HUES64 (cell line): Measurements from ENCODE around the gene NMNAT1. TPM values are rescaled to one million over a fixed set of nuclear protein-coding genes. Genes with fewer than 3 reads are reported as not detected.

ENCODE experiments used
- H3K27ac ChIP-seq: 2 replicates; pipeline ENCODE4 v1.7.0; 2013; ENCODE audit warnings: low read depth, low read length, inconsistent platforms
- H3K27me3 ChIP-seq: 2 replicates; pipeline ENCODE4 v1.6.1; 2013; ENCODE audit warnings: mild to moderate bottlenecking, low read length; ENCODE audit not compliant: insufficient read depth
- H3K36me3 ChIP-seq: 2 replicates; pipeline ENCODE4 v1.6.1; 2013; ENCODE audit warnings: mild to moderate bottlenecking, low read length; ENCODE audit not compliant: insufficient read depth
- H3K4me1 ChIP-seq: 2 replicates; pipeline ENCODE4 v1.6.1; 2013; ENCODE audit warnings: mild to moderate bottlenecking, low read length, moderate library complexity; ENCODE audit not compliant: insufficient read depth
- H3K4me3 ChIP-seq: 2 replicates; pipeline ENCODE4 v1.5.1; 2013; ENCODE audit warnings: mild to moderate bottlenecking, low read length, moderate library complexity
- H3K9ac ChIP-seq: 2 replicates; pipeline ENCODE4 v1.6.1; 2013; ENCODE audit warnings: mild to moderate bottlenecking, low read depth, low read length
- H3K9me3 ChIP-seq: 2 replicates; pipeline ENCODE4 v1.6.1; 2013; ENCODE audit warnings: low read depth, low read length; ENCODE audit not compliant: insufficient read depth
- WGBS: fragments of 150-250, 120-280 bp; methylation state at CpG from one replicate; pipeline ENCODE4 v1.1.7; 2013; ENCODE audit warnings: missing lambda C conversion rate; 5-methylcytosine and 5-hydroxymethylcytosine counted together
- polyA plus RNA-seq, 2 experiments: library from polyadenylated mRNA; stranded (reverse); fragments of 50-300 nt; gene quantifications; one replicate each; pipeline ENCODE4 v1.2.3, GENCODE V29; 2013

The NMNAT1 gene
- polyA plus RNA-seq (2013, experiment 1 of 2), result 4.2 TPM
- 3.9 TPM for polyA plus RNA-seq (2013, experiment 2 of 2)

DNA sequence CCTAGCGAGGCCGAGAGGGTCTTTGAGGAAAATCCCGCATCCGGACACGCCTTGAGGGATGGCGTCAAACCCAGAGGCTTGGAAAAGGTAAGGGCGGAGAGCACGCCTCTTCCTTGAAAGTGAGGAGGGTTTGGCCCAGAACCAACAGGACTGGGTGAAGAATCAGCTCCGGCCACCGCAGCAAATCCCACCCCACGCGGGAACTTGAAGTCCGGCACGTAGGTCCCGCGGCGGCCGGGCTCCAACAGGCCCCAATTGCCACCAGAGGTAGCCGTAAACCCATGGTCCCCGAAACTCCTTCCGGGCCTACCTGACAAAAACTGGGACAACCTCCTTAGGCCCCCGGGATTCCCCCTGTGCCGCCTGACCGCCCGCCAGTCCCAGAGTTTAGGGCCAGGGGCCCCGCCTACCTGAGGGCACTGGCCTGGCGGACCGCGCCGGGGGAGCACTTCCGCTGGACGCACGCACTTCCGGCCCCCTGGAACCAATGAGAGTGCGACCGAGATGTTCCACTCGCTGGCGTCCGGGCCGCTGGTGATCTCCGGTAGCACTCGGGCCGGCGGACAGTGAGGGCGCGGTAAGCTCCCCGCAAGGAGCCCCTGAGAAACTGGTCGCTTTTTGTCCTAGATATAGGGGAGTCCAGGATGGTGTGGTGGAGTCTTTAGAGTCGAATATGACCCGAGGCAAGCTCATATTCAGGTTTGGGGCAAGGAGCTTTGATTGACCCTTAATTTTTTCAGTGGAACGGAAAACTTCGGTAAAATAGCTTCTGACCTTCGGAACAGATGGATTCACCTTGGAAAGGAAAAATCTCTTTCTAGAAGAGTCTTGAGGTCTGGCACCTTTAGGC is at the start of gene NMNAT1, which contains the start of gene LZIC:
NMNAT1 (plus strand) TSS at position 537 of the 850 bp plus-strand sequence. CDS start 28,599 bp downstream, outside the sequence.
LZIC (minus strand) TSS at position 453 of the 850 bp plus-strand sequence. CDS start 6,772 bp downstream, outside the sequence.
- H3K27ac ChIP-seq, result peak within 1 kb of the TSS; percentile 87
- no peaks in the 10 kb centered on the region for H3K9me3 ChIP-seq
- peak within 1 kb of the TSS; percentile 81 for H3K4me3 ChIP-seq
- peaks cover 7% of the 10 kb centered on the region; the same call in 1 of the 2 replicates for H3K36me3 ChIP-seq
- H3K27me3 ChIP-seq, result no peaks in the 10 kb centered on the region
- no peaks in the 10 kb centered on the region for H3K4me1 ChIP-seq
- WGBS, result under 1% methylated on average over 53 of the region's 53 CpGs
- H3K9ac ChIP-seq, result peak within 1 kb of the TSS; percentile 84

DNA sequence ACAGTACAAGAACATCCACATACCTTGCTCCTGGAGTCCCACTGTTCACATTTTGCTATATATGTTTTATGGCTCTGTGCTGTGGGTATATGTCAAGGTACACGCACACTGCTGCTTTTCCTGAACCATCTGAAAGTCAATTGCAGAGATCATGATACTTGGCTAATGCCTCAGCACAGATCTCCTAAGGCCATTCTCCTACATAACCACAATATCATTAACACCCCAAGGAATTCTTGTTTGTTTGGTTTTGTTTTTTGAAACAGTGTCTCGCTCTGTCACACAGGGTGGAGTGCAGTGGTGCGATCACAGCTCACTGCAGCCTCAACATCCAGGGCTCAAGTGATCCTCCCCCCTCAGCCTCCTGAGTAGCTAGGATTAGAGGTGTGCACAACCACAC is 49.2 kb upstream of the NMNAT1 start:
- no peak overlapping the region for H3K27ac ChIP-seq
- H3K9me3 ChIP-seq, result no peaks in the 10 kb centered on the region
- H3K27me3 ChIP-seq, result no peaks in the 10 kb centered on the region
- peaks cover 27% of the 10 kb centered on the region for H3K4me1 ChIP-seq
- H3K4me3 ChIP-seq, result no peak overlapping the region
- H3K9ac ChIP-seq, result no peak overlapping the region
- WGBS, result 100% methylated on average over 3 of the region's 3 CpGs
- 0 out of 2 replicates have a peak, but pooled peaks cover 5% of the 10 kb centered on the region for H3K36me3 ChIP-seq

DNA sequence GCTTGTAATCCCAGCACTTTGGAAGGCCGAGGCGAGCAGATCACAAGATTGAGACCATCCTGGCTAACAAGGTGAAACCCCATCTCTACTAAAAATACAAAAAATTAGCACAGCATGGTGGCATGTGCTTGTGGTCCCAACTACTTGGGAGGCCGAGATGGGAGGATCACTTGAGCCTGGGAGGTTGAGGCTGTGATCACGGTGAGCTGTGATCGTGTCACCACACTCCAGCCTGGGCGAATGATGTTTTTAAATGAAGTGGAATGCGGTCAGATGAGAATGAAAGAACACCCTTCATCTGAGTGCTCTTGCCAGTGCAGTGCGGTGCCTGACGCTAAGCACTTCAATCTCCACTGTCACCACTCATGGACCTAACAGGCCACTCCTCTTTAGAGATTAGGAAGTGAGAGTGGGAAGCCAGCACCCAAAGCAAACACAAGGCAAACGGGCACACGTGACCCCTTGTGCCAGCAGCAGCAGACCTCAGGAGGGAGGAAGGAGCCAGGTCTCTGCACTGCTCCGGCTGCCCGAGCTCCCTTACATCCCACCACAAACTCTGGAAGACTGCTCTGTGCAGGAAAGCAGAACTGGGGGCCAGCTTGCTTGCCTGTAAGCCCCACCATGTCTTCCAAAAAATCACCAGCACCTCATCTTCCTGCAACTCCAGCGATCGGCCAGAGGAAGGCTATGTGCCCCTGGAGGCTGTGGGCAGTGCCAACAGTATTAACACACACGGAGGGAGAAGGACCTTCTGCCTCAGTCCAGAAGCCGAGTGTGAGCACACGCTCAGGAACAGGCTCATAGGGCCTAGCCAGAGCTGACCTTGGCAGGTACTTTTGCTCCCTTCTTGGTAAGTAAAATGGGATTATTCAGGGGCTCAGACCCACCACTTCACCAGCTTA is 42.9 kb upstream of the NMNAT1 start:
- peaks cover 4% of the 10 kb centered on the region; the same call in 1 of the 2 replicates for H3K4me1 ChIP-seq
- no peak overlapping the region for H3K4me3 ChIP-seq
- no peak overlapping the region for H3K9ac ChIP-seq
- no peaks in the 10 kb centered on the region for H3K36me3 ChIP-seq
- no peaks in the 10 kb centered on the region for H3K27me3 ChIP-seq
- WGBS, result 93% methylated on average over 18 of the region's 18 CpGs
- no peak overlapping the region for H3K27ac ChIP-seq
- H3K9me3 ChIP-seq, result no peaks in the 10 kb centered on the region

DNA sequence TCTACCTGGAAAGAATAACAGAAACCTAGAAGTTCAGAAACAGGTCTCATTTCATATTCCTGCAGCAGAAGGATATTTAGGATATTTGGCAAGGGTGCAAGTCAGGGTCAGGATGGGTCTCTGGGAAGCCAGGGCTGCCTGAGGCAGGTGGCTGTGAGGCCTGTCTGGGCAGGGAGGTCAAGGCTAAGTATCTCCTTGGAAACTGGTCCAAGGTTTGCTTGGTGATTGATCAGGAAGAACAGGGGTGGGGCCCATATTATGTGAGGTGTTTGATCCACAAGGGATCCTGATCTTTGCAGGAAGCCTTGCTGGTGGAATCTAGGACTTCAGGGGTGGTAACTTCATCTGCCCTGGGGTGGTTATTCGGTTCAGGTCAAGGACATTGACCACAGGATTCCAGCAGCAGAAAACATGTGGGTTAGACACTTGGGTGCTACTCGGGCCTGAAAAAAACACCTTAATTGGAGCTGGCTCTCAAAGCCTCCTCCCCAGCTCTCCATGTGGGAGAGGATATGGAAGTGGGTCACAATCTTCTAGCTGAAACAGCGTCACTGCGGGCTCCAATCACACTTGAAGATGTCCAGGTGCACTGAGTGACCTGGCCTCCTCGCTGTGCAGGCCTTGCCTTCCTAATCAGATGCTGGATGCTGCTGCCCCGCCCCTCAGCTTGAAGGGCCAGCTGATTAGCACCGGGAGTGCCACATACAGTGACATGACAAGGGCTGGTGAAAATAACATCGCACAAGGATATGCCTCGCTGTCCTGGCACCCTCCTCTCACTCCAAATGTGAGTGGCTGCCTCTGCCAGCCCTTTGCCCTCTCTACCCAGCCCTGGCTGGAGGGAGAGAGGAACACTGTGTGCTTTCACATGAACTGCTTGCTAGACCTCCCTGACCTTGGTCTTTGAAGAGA is 41.9 kb upstream of the NMNAT1 start:
- Histone ChIP-seq H3K27ac (no peak overlapping the region), H3K4me1 (peaks cover 4% of the 10 kb centered on the region; the same call in 1 of the 2 replicates), H3K4me3 (no peak overlapping the region), H3K9ac (no peak overlapping the region), H3K36me3 (no peaks in the 10 kb centered on the region), H3K27me3 (no peaks in the 10 kb centered on the region), H3K9me3 (no peaks in the 10 kb centered on the region)
- WGBS, result 89% methylated on average over 9 of the region's 9 CpGs

DNA sequence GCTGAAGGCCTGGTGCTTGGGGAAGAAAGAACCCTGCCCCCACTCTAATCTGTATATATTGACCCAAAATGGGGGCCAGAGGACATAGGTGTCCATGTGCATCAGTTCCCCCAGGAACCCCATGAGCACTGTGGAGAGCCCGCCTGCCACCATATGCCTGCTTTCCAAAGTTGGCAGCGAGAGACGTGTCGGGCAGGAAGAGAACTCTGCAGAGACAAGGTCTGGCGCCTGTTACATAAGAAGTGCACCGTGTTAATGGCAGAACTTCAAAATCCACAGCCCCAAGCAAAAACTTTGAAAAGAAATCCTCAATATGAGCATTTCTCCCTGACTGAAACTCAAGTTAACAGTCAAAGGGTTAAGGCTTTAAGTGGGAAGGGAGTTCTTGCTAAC is 41.2 kb upstream of the NMNAT1 start:
- WGBS, result 97% methylated on average over 6 of the region's 6 CpGs
- H3K4me1 ChIP-seq, result peaks cover 4% of the 10 kb centered on the region; the same call in 1 of the 2 replicates
- H3K27ac ChIP-seq, result no peak overlapping the region
- H3K27me3 ChIP-seq, result no peaks in the 10 kb centered on the region
- no peak overlapping the region for H3K4me3 ChIP-seq
- no peaks in the 10 kb centered on the region for H3K36me3 ChIP-seq
- no peaks in the 10 kb centered on the region for H3K9me3 ChIP-seq
- H3K9ac ChIP-seq, result no peak overlapping the region

DNA sequence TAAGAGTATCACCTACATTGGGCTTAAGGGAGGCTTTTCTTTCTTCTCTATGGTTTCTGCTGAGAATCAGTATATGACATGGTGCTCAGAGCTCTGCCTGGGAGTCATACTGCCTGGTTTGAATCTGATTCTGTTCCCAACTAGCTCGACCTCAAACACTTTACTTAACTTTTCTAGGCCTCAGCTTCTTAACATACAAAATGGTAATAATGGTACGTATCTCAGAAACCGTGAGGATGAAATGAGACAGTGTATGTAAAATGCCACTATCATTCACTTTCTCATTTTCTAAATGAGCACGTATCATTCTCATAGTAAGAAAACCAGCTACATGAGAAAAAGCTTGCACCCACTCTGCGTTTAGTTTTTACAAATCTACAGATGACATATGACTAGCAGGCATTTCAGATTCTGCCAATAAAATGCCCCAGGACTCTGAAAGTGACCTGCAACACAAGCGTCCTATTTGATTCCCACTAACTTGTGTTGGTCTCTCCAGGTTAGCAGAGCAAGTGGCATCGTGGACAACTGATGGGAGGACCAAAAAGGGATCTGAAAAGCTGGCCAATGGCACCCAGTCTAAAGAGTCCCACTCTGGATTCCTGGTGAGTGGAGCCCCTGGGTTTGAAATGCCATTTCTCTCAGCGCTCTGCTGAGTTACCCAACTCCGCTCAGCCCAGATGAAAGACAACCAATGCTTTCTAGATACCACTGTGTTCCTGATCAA is 39.3 kb upstream of the NMNAT1 start:
- Histone ChIP-seq H3K4me1 (peaks cover 7% of the 10 kb centered on the region; the same call in 1 of the 2 replicates), H3K4me3 (no peak overlapping the region)
- WGBS, result 95% methylated on average over 9 of the region's 9 CpGs

DNA sequence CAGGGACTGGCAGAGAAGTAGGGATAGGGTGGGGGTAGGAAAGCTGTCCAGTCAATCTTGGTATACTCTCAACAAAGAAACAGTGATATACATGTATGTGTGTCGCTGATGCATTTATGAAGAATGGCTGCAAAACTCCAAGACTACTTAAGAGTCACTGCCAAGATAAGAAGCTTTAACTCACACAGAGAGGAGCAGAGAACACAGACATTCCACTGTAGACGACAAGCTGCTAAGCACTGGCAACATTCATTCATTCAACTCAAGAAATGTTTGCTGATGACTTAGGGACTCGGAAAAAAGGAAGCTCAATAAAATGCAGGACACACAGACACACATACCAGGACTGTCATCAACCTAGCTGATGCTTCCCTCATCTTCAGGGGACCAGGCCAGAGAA is 38.7 kb upstream of the NMNAT1 start:
- Histone ChIP-seq H3K9ac (no peak overlapping the region), H3K4me3 (no peak overlapping the region), H3K9me3 (no peaks in the 10 kb centered on the region), H3K27ac (no peak overlapping the region), H3K27me3 (no peaks in the 10 kb centered on the region), H3K36me3 (no peaks in the 10 kb centered on the region), H3K4me1 (peaks cover 9% of the 10 kb centered on the region; the same call in 1 of the 2 replicates)
- 92% methylated on average over 3 of the region's 3 CpGs for WGBS

More for the DNA sequence above, 39.3 kb upstream of the NMNAT1 start:
- H3K36me3 ChIP-seq, result no peaks in the 10 kb centered on the region
- no peak overlapping the region for H3K9ac ChIP-seq
- H3K9me3 ChIP-seq, result no peaks in the 10 kb centered on the region
- H3K27me3 ChIP-seq, result no peaks in the 10 kb centered on the region
- H3K27ac ChIP-seq, result no peak overlapping the region

DNA sequence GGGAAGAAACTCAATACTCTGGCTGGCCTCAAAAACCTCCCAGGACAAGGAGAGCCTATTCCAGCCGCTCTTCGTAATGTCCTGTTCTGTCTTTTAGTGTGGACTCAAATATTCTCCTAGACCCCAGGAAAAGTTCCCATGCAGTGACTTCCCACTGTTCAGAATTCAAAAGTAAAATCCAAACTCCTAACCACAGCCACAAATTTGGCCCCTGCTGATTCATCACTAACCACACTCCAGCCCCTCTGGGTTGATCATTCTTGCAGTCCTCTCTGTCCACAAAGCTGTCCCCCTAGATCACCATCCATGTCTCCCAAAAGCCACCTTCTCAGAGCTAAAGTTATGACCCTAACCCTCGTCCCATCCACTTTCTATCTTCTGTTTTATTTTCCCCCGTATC is 38.3 kb upstream of the NMNAT1 start:
- 83% methylated on average over 4 of the region's 4 CpGs for WGBS
- H3K27me3 ChIP-seq, result no peaks in the 10 kb centered on the region
- no peaks in the 10 kb centered on the region for H3K36me3 ChIP-seq
- no peak overlapping the region for H3K4me3 ChIP-seq
- peaks cover 9% of the 10 kb centered on the region; the same call in 1 of the 2 replicates for H3K4me1 ChIP-seq
- no peak overlapping the region for H3K27ac ChIP-seq
- no peaks in the 10 kb centered on the region for H3K9me3 ChIP-seq
- H3K9ac ChIP-seq, result no peak overlapping the region

DNA sequence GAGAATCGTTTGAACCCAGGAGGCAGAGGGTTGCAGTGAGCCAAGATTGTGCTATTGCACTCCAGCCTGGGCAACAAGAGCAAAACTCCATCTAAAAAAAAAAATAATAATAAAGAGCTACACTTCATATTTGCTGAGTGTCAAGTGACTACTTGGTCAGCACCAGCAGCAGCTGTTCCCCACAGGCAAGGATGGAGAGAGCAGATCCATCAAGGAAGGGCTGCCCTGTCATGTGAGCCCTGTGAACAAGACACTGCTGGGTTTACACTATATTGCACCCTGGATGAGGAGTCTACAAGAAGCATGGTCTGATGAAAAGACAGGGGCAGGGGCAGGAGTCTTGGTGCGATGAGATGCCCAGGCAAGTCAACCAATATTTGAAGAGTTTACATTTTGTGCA is 36.8 kb upstream of the NMNAT1 start:
- Histone ChIP-seq H3K36me3 (no peaks in the 10 kb centered on the region), H3K4me3 (no peak overlapping the region), H3K27me3 (no peaks in the 10 kb centered on the region), H3K4me1 (peaks cover 12% of the 10 kb centered on the region; the same call in 1 of the 2 replicates), H3K27ac (no peak overlapping the region), H3K9ac (no peak overlapping the region), H3K9me3 (no peaks in the 10 kb centered on the region)
- WGBS, result 95% methylated on average over 2 of the region's 2 CpGs

DNA sequence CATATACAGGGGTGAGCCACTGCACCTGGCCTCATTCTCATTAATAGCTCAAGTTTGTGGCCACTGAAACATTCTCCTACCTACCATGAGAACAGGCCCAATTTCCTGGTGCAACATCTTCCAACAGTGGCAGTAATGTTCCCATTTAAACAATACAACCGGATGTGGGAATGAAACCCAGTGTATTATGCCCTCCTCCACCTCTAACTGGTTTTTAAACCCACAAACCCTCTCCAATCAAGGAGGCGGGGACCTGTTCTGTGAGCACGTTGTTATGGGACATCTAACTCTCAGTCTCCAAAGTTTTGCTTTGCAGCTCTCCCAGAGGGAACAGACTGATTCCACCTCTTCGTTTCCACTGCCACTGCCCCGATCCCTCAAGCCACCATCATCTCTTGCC is 35.8 kb upstream of the NMNAT1 start:
- WGBS, result 89% methylated on average over 5 of the region's 5 CpGs
- H3K4me3 ChIP-seq, result no peak overlapping the region
- no peaks in the 10 kb centered on the region for H3K36me3 ChIP-seq
- H3K4me1 ChIP-seq, result peaks cover 12% of the 10 kb centered on the region; the same call in 1 of the 2 replicates
- no peaks in the 10 kb centered on the region for H3K9me3 ChIP-seq
- no peaks in the 10 kb centered on the region for H3K27me3 ChIP-seq
- no peak overlapping the region for H3K9ac ChIP-seq
- H3K27ac ChIP-seq, result no peak overlapping the region
